Ectodermal cell (in vitro differentiated cells): Measurements from ENCODE around the gene CDH26.

Experiments used
- H3K27ac ChIP-seq: 2 replicates; pipeline ENCODE4 v1.7.0; 2013; ENCODE audit warnings: mild to moderate bottlenecking, low read depth, low read length; ENCODE audit not compliant: insufficient read depth, poor library complexity, severe bottlenecking
- H3K27me3 ChIP-seq: 2 replicates; pipeline ENCODE4 v1.7.0; 2013; ENCODE audit warnings: mild to moderate bottlenecking, low read length; ENCODE audit not compliant: insufficient read depth, control insufficient read depth, poor library complexity, severe bottlenecking
- H3K36me3 ChIP-seq: one replicate; pipeline ENCODE4 v1.7.0; 2013; ENCODE audit warnings: low read length; ENCODE audit not compliant: control insufficient read depth, insufficient read depth
- H3K4me1 ChIP-seq: one replicate; pipeline ENCODE4 v1.7.0; 2013; ENCODE audit warnings: low read length; ENCODE audit not compliant: control insufficient read depth, insufficient read depth
- H3K4me3 ChIP-seq: 2 replicates; pipeline ENCODE4 v1.7.0; 2013; ENCODE audit warnings: low read depth, low read length, control low read depth; ENCODE audit not compliant: insufficient read depth
- H3K9me3 ChIP-seq: 2 replicates; pipeline ENCODE4 v1.7.0; 2013; ENCODE audit warnings: mild to moderate bottlenecking, low read length, moderate library complexity; ENCODE audit not compliant: control insufficient read depth
- WGBS, 2 experiments: methylation state at CpG; one replicate each; pipeline ENCODE4 v1.1.7; 2013; ENCODE audit warnings: missing lambda C conversion rate in 2 of 2; 5-methylcytosine and 5-hydroxymethylcytosine counted together

The CDH26 gene

DNA sequence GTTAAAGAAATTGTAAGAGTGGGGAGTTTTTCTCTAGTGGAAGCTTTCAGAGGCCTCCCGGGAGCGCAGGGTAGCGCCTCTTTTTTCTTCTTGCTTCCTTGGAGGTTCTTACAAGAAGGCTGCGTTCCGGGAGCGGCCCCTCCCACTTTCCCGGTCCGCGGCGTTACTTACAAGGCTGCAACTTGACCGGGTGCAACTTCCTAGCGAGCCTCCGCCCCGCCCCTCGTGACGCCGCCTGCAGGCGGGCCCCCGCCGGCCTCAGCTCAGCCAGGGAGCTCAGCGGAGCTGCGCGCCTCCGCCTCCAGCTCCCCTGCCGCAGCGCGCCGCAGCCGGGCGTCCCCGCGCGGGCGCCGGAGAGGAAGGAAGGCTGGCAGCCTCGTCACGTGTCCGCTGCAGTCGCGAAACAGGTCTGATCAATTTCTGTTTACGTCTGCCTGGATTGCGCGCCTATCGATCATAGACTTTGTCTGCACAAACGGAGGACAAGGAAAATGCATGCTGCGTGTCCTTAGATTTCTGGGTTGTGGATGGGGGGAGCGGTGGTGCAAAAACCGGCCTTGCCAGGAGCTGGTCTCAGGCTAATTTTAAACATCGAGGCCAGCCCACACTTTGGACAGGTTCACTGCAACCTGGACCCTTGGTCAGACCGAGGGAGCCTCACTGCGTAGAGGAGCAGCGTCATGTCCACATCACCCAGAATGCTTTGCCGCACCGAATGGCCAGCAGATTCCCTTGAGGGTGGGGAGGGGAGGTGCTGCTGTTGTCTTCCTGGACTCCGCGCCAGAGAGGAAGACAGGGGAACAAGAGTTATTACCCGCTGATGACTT, 17.9 kb upstream of the CDH26 start, which contains the start of the genes FAM217B and PPP1R3D:
FAM217B (plus strand) TSS at position 261 of the 827 bp plus-strand sequence. CDS start 3,555 bp downstream, outside the sequence.
PPP1R3D (minus strand) TSS at position 177 of the 827 bp plus-strand sequence. CDS start 374 bp downstream, outside the sequence.
- Histone ChIP-seq H3K4me3 (peak within 1 kb of the TSS; percentile 66), H3K27me3 (peaks cover 44% of the 10 kb centered on the region), H3K9me3 (no peaks in the 10 kb centered on the region), H3K27ac (peak within 1 kb of the TSS; percentile 89), H3K36me3 (no peaks in the 10 kb centered on the region), H3K4me1 (peaks cover 7% of the 10 kb centered on the region)
- WGBS, 2 experiments: 0% methylated on average over 57 of the region's 57 CpGs

DNA sequence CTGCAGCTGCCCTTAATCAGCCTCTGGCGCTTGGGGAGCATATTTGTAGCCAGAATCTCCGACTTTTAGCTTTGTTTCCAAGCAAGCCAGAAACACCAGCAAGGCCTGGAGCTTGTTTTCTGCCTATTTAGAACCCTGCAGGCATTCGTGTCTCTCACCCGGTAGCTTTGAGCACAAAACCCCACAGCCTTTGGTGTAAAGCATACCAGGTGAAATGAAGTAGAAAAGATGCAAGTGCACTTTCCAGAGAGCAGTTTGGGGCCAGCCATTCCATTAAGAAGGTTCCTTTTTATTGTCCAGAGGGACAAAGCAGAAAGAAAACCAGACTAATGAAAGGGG, 17.3 kb upstream of the CDH26 start:
- Histone ChIP-seq H3K9me3 (no peaks in the 10 kb centered on the region), H3K4me1 (peaks cover 12% of the 10 kb centered on the region), H3K4me3 (peak overlapping the region; percentile 66), H3K36me3 (no peaks in the 10 kb centered on the region), H3K27me3 (peaks cover 38% of the 10 kb centered on the region), H3K27ac (peak overlapping the region; percentile 89)
- WGBS, 2 experiments: 3 to 4% methylated on average over 4 of the region's 4 CpGs

DNA sequence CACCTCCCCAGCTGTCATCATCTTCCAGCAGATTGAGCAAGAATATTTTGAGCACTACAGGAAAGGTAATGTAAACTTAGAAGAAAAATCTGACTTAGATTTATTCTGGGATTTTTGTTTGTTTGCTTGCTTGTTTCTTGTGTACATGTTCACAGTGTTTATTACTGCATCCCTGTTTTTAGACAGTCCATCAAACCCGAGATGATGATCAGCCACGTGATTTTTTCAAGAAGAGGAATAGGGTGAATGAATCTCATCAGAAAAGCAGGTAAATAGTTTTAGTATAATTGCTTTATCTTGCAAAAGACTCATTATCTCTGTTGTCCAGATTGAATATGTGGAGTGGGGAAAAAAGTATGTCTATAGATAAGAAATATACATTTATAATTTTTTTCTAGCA, 16.0 kb upstream of the CDH26 start:
- H3K27ac ChIP-seq: no peak overlapping the region
- peaks cover 16% of the 10 kb centered on the region for H3K4me1 ChIP-seq
- no peak overlapping the region for H3K4me3 ChIP-seq
- no peaks in the 10 kb centered on the region for H3K9me3 ChIP-seq
- no peaks in the 10 kb centered on the region for H3K36me3 ChIP-seq
- H3K27me3 ChIP-seq: peaks cover 28% of the 10 kb centered on the region
- 100% methylated on average over 2 of the region's 2 CpGs for WGBS, 2 experiments

DNA sequence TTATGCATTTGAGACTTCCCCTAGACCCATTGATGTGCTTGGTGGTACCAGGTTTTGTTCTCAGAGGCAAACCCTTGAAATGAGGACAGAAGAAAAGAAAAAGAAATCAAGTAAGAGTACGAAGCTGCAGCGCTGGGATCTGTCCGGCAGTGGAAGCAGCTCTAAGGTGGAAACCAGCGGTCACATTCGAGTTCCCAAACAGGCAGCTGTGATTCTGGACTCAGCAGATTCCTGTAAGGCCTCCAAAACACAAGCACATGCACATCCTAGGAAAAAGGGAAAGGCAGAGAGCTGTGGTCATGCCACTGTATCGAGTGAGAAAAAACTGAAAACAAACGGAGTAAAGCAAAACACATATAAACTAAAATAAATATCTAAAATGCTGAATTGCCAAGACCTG, 13.5 kb upstream of the CDH26 start:
- H3K27me3 ChIP-seq: peaks cover 6% of the 10 kb centered on the region
- H3K9me3 ChIP-seq: no peaks in the 10 kb centered on the region
- H3K4me3 ChIP-seq: no peak overlapping the region
- H3K27ac ChIP-seq: no peak overlapping the region
- 88 to 92% methylated on average over 5 to 6 of the region's 7 CpGs for WGBS, 2 experiments
- peaks cover 16% of the 10 kb centered on the region for H3K4me1 ChIP-seq
- H3K36me3 ChIP-seq: no peaks in the 10 kb centered on the region

DNA sequence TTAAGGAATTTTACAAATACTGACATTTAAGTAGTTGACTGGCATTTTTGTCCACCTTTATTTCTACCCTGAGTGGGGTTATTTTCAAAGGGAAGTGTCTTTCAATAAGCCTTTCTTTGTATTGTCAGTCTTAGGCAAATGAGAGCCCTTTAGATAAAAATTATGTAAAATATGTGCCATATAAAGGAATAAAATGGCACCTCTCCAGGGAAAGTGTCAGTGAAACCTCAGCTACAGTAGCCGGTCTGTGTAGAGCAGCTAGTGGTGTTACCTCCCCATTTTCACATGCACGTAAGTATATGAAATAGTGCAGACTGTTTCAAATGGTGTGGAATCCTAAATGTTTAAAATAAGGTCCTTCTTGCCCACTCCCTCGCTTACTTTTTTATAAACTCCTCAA, 13.0 kb upstream of the CDH26 start:
- H3K36me3 ChIP-seq: no peaks in the 10 kb centered on the region
- no peak overlapping the region for H3K4me3 ChIP-seq
- H3K9me3 ChIP-seq: no peaks in the 10 kb centered on the region
- peaks cover 1% of the 10 kb centered on the region for H3K27me3 ChIP-seq
- 82 to 92% methylated on average over 1 to 3 of the region's 3 CpGs for WGBS, 2 experiments
- no peak overlapping the region for H3K27ac ChIP-seq
- peaks cover 16% of the 10 kb centered on the region for H3K4me1 ChIP-seq

DNA sequence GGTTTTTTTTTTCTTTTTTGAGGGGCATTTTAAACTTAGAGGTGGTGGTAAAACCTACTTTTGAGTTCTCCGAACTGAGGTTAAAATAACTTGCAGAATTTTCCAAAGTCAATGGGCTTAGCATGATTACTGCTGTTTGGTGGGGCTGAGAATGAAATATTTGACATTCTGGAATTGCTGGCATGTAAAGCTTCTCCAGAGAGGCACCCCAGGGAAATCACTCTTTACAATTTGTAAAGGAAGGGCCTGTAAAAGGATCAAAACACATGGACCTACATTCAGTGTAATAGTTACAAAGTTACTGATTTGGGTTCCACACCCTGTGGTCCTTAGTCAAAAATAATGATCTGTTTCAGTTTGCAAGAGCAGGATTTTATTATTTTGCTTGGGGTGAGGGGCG, 12.5 kb upstream of the CDH26 start:
- H3K9me3 ChIP-seq: no peaks in the 10 kb centered on the region
- no peak overlapping the region for H3K4me3 ChIP-seq
- H3K36me3 ChIP-seq: no peaks in the 10 kb centered on the region
- peaks cover 16% of the 10 kb centered on the region for H3K4me1 ChIP-seq
- peak overlapping the region; percentile 33 for H3K27ac ChIP-seq
- 76 to 83% methylated on average over 2 of the region's 2 CpGs for WGBS, 2 experiments
- no peaks in the 10 kb centered on the region for H3K27me3 ChIP-seq

DNA sequence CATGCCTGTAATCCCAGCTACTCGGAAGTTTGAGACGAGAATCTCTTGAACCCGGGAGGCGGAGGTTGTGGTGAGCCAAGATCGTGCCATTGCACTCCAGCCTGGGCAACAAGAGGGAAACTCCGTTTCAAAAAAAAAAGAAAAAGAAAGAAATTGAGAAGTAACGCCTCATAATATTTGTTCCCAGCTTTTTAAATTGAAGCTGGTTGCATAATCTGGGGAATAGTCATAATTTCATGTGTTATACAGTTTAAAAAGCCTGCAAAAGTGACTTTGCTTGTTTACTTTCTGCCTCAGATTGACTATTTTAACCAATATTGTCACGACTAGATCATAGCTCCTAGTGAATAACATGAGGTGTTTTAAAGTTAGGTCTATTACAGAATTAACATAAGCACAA, 10.8 kb upstream of the CDH26 start:
- peaks cover 10% of the 10 kb centered on the region for H3K4me1 ChIP-seq
- H3K27ac ChIP-seq: no peak overlapping the region
- H3K36me3 ChIP-seq: no peaks in the 10 kb centered on the region
- H3K9me3 ChIP-seq: no peaks in the 10 kb centered on the region
- WGBS, 2 experiments: 95% methylated on average over 7 to 8 of the region's 8 CpGs
- no peaks in the 10 kb centered on the region for H3K27me3 ChIP-seq
- H3K4me3 ChIP-seq: no peak overlapping the region

DNA sequence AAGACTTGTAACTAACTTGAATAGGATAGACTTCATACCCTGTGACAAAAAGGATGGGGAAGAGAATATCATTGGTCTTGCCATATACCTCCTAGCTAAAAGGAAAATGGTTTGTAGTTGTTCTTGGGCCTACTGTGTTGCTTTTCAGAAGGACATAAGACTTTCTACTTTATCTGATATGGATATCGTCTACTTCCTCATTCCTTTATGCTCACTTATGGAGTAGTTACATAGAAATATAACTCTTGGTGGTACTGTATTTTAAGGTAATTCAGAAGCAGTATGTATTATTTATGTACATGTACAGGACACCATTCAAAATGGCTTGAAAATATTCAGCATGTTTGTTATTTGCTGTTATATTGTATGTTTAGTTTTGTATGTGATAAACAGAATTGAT, 10.0 kb upstream of the CDH26 start:
- Histone ChIP-seq H3K36me3 (no peaks in the 10 kb centered on the region), H3K9me3 (no peaks in the 10 kb centered on the region), H3K4me1 (peaks cover 10% of the 10 kb centered on the region), H3K27me3 (no peaks in the 10 kb centered on the region), H3K27ac (no peak overlapping the region), H3K4me3 (no peak overlapping the region)
- WGBS, 2 experiments: no CpG with 5 or more reads among the region's 1 CpG

DNA sequence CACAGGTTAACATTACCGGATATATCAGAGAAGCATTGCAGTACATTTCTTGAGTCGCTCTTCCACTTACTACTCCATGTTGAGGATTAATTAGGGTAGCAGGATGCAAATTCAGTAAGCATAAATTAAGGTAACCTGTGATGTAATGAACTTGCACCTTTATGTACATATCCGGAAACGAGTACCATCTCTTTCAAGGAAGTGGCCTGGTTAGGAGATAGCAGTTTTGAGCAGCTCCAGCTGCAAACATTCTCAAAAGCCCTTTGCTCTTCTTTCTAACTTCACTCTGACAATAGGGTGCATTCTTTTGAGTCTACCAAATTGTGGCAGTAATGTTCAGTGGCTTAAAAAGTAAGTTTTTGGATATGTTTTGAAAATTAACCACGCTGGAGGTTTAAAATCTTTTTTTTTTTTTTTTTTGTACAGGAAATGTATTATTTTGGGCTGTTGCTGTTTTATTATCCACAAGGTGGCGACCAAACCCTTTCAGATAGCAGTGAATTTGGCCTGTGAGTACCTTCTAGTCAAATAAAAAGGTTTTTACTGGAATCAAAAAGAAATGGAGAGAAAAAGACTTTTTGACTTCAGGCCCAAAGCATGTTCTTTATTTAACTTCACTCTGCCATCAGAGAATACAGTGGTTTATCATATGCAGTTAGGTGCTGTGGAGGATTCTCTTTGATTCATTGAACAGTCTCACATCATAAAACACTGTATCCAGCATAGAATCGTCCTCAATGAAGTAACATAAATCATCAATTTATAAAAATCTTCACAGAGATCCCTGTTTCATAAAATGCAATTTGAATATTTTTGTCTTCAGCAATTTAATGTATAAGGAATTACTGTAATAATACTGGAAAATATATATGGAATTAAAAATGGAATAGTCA, 9.1 kb upstream of the CDH26 start:
- no peaks in the 10 kb centered on the region for H3K36me3 ChIP-seq
- H3K27ac ChIP-seq: no peak overlapping the region
- peaks cover 10% of the 10 kb centered on the region for H3K4me1 ChIP-seq
- H3K4me3 ChIP-seq: no peak overlapping the region
- 67 to 73% methylated on average over 7 of the region's 7 CpGs for WGBS, 2 experiments
- H3K9me3 ChIP-seq: no peaks in the 10 kb centered on the region
- H3K27me3 ChIP-seq: no peaks in the 10 kb centered on the region

DNA sequence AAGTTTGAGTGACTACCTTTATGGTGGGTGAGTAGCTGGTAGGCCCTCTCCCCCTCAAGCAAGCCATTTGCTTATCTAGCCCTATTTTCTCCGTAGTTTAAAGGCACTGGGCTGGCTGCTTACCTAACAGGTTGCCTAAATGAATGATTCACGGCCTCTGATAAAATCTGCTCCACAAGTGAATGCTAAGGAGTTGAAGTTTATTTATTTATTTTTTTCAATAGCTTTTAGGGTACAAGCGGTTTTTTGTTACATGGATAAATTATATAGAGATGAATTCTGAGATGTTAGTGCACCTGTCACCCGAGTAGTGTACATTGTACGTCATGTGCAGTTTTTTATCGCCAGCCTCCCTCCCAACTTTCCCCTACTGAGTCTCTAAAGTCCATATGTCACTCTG, 8.3 kb upstream of the CDH26 start:
- H3K27me3 ChIP-seq: no peaks in the 10 kb centered on the region
- H3K4me1 ChIP-seq: peaks cover 10% of the 10 kb centered on the region
- 95% methylated on average over 6 of the region's 6 CpGs for WGBS, 2 experiments
- H3K27ac ChIP-seq: no peak overlapping the region
- H3K36me3 ChIP-seq: no peaks in the 10 kb centered on the region
- H3K9me3 ChIP-seq: no peaks in the 10 kb centered on the region
- H3K4me3 ChIP-seq: no peak overlapping the region
